ENCODE results near the gene DSTN.

DSTN gene

GRCh38 chr20:17531665-17532025 is 38.2 kb upstream of the DSTN start:
- no peaks in the 10 kb centered on the region for H3K36me3 ChIP-seq (ENCODE audit: insufficient read depth, low read length)
- TF ChIP-seq EZH2phosphoT487 (IDR thresholded peaks at IDR 0.05; ENCODE audit: borderline replicate concordance) (no peak), CTCF (conservative IDR thresholded peaks at IDR 0.05; ENCODE audit: low read length) (no peak)
- H3K4me1 ChIP-seq (ENCODE audit: insufficient read depth, low read length, poor library complexity, severe bottlenecking) = peaks cover 18% of the 10 kb centered on the region
- peak overlapping the region; percentile 84 for H2AFZ ChIP-seq (ENCODE audit: low read length)
- no peaks in the 10 kb centered on the region for H4K20me1 ChIP-seq (ENCODE audit: insufficient read depth, low read length, poor library complexity, severe bottlenecking)
- H3K4me2 ChIP-seq (ENCODE audit: low read depth, low read length, poor library complexity, severe bottlenecking) = peak overlapping the region; percentile 60
- no peaks in the 10 kb centered on the region for H3K27me3 ChIP-seq (ENCODE audit: insufficient read depth, low read length, poor library complexity, severe bottlenecking)
- peak overlapping the region; percentile 77 for H3K4me3 ChIP-seq (ENCODE audit: low read length, poor library complexity, severe bottlenecking)
- no peaks in the 10 kb centered on the region for H3F3A ChIP-seq (ENCODE audit: low read depth)
- no peaks in the 10 kb centered on the region for H3K79me2 ChIP-seq (ENCODE audit: insufficient read depth, low read length)
- no peaks in the 10 kb centered on the region for H3K9me2 ChIP-seq (replicated peaks; ENCODE audit: low read depth, low read length)
- no peaks in the 10 kb centered on the region for H3K9me3 ChIP-seq (ENCODE audit: insufficient read depth, low read depth, low read length)
- H3K9ac ChIP-seq (ENCODE audit: low read depth, low read length, poor library complexity, severe bottlenecking) = peak overlapping the region; percentile 85

GRCh38 chr20:17533396-17533795 is 36.5 kb upstream of the DSTN start:
- Histone ChIP-seq H2AFZ (ENCODE audit: low read length) (peak overlapping the region; percentile 81), H3K27me3 (ENCODE audit: insufficient read depth, low read length, poor library complexity, severe bottlenecking) (no peaks in the 10 kb centered on the region), H3F3A (ENCODE audit: low read depth) (no peaks in the 10 kb centered on the region), H4K20me1 (ENCODE audit: insufficient read depth, low read length, poor library complexity, severe bottlenecking) (no peaks in the 10 kb centered on the region), H3K79me2 (ENCODE audit: insufficient read depth, low read length) (no peaks in the 10 kb centered on the region), H3K4me1 (ENCODE audit: insufficient read depth, low read length, poor library complexity, severe bottlenecking) (peaks cover 18% of the 10 kb centered on the region), H3K4me3 (ENCODE audit: low read length, poor library complexity, severe bottlenecking) (no peak overlapping the region), H3K36me3 (ENCODE audit: insufficient read depth, low read length) (no peaks in the 10 kb centered on the region), H3K9me3 (ENCODE audit: insufficient read depth, low read depth, low read length) (no peaks in the 10 kb centered on the region), H3K4me2 (ENCODE audit: low read depth, low read length, poor library complexity, severe bottlenecking) (peak overlapping the region; percentile 33), H3K9ac (ENCODE audit: low read depth, low read length, poor library complexity, severe bottlenecking) (peak overlapping the region; percentile 10), H3K9me2 (replicated peaks; ENCODE audit: low read depth, low read length) (no peaks in the 10 kb centered on the region)
- TF ChIP-seq CTCF (conservative IDR thresholded peaks at IDR 0.05; ENCODE audit: low read length) (no peak), EZH2phosphoT487 (IDR thresholded peaks at IDR 0.05; ENCODE audit: borderline replicate concordance) (no peak)

GRCh38 chr20:17534077-17534476 is 35.8 kb upstream of the DSTN start:
- H3K4me2 ChIP-seq (ENCODE audit: low read depth, low read length, poor library complexity, severe bottlenecking) = peak overlapping the region; percentile 33
- H2AFZ ChIP-seq (ENCODE audit: low read length) = peak overlapping the region; percentile 81; the same call in 1 of the 2 replicates
- no peaks in the 10 kb centered on the region for H3K9me3 ChIP-seq (ENCODE audit: insufficient read depth, low read depth, low read length)

More at GRCh38 chr20:17534077-17534476, 35.8 kb upstream of the DSTN start:
- H3K79me2 ChIP-seq (ENCODE audit: insufficient read depth, low read length) = no peaks in the 10 kb centered on the region
- no peak overlapping the region for H3K4me3 ChIP-seq (ENCODE audit: low read length, poor library complexity, severe bottlenecking)
- no peaks in the 10 kb centered on the region for H4K20me1 ChIP-seq (ENCODE audit: insufficient read depth, low read length, poor library complexity, severe bottlenecking)
- TF ChIP-seq EZH2phosphoT487 (IDR thresholded peaks at IDR 0.05; ENCODE audit: borderline replicate concordance) = no peak
- TF ChIP-seq CTCF (conservative IDR thresholded peaks at IDR 0.05; ENCODE audit: low read length) = no peak
- no peaks in the 10 kb centered on the region for H3K36me3 ChIP-seq (ENCODE audit: insufficient read depth, low read length)
- H3K9me2 ChIP-seq (replicated peaks; ENCODE audit: low read depth, low read length) = no peaks in the 10 kb centered on the region
- H3K9ac ChIP-seq (ENCODE audit: low read depth, low read length, poor library complexity, severe bottlenecking) = peak overlapping the region; percentile 10
- H3K27me3 ChIP-seq (ENCODE audit: insufficient read depth, low read length, poor library complexity, severe bottlenecking) = no peaks in the 10 kb centered on the region
- peaks cover 18% of the 10 kb centered on the region for H3K4me1 ChIP-seq (ENCODE audit: insufficient read depth, low read length, poor library complexity, severe bottlenecking)
- H3F3A ChIP-seq (ENCODE audit: low read depth) = no peaks in the 10 kb centered on the region

Measured in Loucy (cell line).